GM20431 (cell line): Measurements from ENCODE around the gene LHFPL3.
"Not testable (repeated sequence)": the region's sequence is repeated elsewhere in the genome, so short reads cannot be mapped to it uniquely, and the experiment has no call there.

Experiments
- in situ Hi-C: fragments of 300-500 bp; cut with MseI, MboI; formaldehyde crosslinking; loops from one replicate; pipeline ENCODE4 v1.15.0; 2020; ENCODE audit warnings: low sequenced_read_pairs; ENCODE audit not compliant: unreplicated experiment

The LHFPL3 gene

DNA sequence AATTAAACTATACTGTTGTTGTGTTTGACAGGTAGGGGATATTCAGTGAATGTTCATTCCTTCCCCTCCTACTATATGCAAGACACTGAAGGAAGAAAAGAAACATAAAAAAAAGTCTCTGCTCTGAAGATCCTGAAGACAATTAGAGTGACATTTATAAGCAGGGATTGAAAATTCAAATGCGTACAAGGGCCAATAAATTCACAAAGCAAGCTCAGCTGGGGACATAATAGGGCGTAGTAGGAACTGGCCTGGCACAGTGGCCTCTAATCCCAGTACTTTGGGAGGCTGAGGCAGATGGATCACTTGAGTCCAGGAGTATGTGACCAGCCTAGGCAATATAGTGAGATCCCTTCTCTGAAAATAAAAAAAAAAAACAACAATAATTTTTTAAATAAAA is 580.7 kb downstream of the LHFPL3 start:
- in situ Hi-C loops, result loop anchor here (25.0 kb wide), 1 partner anchor 672 kb away; no protein-coding TSS in a partner anchor

DNA sequence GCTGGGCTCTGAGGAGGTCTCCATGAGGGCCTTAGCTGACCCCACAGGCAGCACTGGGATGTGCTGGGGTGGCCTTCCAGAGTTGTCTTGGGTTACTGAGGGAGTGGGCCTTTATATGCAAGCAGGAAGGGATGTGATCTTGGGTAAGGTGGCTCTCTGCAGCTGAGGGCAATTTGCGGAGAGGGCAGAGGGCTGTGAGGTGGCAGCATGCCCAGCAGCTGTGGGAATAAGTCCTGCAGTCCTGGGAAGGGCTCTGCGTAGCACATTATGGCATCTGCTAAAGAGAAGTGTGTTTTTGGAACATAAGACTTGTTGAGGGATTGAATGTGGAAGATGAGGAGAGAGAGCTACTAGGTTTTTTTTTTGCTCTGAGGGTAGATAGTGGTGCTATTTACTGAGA is 586.0 kb downstream of the LHFPL3 start:
- in situ Hi-C loops, result loop anchor here (25.0 kb wide), 1 partner anchor 677 kb away; no protein-coding TSS in a partner anchor

DNA sequence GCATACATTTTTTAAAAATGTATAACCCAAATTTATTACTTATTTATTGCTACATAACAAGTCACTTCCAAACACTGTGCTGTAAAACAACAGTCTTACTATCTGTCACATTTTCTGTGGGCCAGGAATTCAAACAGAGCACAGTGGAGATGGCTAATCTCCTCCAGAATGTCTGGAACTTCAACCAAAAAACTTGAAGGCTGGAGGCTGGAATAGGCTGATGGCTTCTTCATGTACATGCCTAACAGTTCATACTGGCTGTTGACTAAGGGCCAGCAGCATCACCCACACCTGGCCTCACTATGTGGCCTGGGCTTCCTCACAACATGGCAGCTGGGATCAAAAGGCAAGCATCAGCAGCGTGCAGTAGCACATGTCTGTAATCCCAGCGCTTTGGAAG is 593.2 kb downstream of the LHFPL3 start:
- in situ Hi-C loops, result loop anchor here (25.0 kb wide), 1 partner anchor 684 kb away; no protein-coding TSS in a partner anchor

DNA sequence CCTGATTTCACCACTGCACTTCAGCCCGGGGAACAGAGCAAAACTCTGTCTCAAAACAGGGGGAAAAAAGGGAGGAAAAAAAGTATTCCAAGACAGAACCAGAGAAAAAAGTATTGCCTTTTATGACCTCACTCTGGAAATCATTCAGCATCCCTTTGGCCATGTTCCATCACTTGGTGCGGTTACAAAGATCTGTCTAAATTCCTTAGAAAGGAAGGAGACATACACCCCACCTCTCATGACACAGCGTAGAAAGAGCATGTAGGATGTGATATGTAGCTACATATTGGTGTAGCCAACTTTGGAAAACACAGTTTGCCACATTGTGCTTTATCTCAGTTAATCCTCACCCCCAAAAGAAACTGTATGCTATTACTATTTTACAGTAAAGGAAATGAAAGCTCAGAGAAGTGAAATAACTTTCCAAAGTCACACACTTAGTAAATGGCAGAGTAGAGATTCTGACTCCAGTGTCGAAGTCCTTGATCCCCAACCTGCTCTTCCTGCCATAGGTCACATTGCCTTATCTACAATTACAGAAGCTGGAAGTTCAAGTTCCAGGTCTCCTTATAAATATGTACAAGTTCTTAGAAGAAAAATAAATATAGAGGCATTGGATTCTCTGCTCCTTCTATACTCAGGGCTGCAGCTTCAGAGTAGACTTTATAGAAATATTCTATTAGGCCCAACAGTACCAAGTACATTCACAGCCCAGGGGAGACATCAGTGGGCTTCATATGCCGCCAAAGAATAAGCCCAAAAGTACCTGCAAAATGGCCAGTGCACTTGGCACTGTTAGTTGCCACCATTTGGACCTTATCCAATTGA is 594.0 kb downstream of the LHFPL3 start:
- in situ Hi-C loops, result loop anchor here (25.0 kb wide), 1 partner anchor 685 kb away; no protein-coding TSS in a partner anchor

DNA sequence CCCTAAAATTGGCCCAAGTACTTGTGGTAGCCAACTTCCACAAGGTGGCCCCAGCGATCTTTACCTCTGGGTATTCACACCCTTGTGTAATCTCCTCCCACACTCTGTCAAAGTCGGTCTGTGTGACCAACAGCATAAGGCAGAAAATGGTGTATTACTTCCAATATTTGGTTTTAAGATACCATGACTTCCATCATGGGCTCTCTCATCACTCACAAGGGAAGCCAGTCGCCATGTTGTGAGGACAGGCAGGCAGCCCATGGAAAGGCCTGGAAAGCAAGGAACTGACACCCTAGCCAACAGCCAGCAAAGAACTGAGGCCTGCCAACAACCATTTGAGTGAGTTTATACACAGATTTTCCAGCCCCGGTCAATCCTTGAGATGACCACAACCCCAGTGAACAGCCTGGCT is 594.6 kb downstream of the LHFPL3 start:
- in situ Hi-C loops, result loop anchor here (25.0 kb wide), 1 partner anchor 686 kb away; no protein-coding TSS in a partner anchor

DNA sequence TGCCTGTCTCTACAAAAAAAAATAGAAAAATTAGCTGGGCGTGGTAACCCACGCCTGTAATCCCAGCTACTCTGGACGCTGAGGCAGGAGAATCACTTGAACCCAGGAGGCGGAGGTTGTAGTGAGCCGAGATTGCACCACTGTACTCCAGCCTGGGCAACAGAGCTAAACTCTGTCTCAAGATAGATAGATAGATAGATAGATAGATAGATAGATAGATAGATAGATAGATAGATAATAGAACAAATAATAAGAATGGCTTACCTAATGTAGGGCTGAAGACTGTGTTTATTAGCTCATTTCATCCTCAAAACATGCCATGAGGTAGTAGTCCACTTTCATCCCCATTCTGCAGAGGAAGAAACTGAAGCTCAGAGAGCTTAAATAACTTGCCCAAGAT is 597.8 kb downstream of the LHFPL3 start:
- in situ Hi-C loops, result not testable (repeated sequence)

DNA sequence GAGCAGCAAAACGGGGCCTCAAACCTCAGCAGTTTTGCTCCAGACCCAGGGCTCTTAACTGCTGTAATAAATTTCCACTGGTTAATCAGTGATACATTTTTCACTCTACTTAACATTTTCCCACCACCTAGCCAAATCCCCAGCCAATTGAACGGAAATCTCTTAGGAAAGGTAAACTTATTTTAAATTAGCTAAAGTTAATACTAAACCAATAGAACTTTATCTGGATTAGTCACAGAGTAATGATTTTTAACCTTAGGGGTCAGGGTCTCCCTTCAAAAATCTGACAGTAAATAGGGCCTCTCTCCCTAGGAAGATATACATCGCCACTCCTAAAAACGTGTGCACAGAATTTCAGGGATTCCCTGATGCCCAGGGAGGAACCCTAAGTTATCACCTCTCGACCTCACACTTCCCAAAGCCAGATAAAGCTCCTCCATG is 598.2 kb downstream of the LHFPL3 start:
- in situ Hi-C loops, result no loop called here

DNA sequence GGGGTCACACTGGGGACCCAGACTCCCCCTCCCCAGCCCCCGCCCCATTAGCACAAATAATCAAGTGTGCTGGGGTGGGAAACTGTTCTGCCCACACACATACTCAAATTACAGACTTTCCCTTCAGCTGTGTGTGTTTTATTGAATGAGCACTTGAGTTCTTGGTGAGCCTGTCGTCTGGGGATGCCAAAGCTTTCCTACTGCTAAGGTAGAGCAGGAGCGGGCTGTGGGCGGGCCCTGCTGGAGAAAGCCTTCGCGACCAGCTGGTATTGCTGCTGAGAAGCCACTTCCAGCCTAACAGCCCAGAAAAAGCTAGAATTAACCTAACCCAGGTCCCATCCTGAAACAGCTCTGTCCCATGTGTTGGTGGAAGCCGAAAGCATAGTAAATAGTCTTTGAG is 598.7 kb downstream of the LHFPL3 start:
- in situ Hi-C loops, result no loop called here

DNA sequence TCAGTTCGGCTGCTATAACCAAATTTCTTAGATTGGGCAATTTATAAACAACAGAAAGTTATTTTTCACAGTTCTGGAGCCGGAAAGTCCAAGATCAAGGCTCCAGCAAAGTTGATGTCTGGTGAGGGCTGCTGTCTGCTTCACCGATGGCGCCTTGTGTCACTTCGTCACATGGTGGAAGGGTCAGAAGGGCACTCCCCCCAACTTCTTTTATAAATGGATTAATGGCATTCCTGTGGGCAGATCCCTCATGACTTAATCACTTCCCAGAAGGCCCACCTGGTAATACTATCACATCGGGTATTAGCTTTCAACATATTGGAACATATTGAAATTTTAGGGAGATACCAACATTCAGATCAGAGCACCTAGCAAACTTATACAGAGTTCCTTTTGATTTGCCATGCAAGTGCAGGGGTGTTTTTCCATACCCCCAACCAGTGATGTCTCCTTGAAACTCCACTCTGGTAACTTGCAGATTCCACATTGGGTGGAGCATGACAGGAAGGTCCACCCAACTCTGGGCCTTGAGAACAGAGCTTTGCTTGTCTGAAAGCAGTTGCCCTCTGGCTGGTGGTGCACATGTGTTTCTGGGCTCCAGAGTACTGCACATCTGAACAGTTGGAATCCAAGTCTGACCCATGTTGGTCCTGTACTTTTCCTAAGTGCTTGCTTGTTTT is 600.5 kb downstream of the LHFPL3 start:
- in situ Hi-C loops, result no loop called here

DNA sequence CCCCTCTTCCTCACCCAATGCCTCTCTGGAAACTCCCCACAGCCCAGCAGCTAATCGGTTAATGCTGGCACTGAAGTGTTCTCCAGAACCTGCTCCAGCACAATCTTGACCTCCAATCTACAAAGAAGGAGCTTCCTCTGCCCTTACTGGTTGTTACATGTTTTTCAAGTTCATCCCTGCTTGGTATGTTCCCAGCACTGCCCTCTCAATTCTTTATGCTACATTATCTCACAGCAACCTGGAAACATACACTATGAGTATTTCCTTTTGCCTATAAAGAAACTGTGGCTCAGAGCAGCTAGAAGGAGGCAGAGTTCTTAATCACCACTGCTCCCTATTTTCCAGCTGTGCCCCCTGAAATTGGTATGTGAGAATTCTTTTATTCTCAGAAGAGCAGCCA is 601.5 kb downstream of the LHFPL3 start:
- in situ Hi-C loops, result no loop called here

DNA sequence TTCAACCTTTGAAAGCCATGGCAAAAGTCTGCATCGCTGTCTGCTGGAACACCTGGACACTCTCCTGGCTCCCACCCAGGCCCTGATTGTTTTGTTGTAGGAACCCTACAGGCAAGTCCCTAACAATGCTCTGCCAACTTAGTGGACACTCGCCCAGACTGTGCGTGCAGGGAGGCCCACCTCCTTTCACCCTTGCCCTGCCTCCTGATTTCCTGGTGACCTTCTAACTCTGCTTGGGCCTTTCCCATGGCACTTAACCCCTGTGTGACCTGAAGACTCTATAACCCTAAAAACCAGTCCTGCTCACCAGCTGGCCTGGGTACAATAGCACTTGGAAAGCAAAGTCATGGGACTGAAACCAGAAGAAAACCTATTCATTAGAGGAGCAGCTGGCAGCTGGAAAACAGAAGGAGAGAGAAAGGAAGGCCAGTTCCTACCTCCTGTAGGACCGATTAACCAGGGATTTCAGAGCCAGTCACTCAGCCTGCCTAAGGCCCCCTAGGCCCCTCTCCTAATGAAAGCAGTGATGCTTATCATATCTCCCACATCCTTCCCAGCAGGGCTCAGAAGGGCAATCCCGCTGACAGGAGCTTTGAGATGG is 602.9 kb downstream of the LHFPL3 start:
- in situ Hi-C loops, result no loop called here

DNA sequence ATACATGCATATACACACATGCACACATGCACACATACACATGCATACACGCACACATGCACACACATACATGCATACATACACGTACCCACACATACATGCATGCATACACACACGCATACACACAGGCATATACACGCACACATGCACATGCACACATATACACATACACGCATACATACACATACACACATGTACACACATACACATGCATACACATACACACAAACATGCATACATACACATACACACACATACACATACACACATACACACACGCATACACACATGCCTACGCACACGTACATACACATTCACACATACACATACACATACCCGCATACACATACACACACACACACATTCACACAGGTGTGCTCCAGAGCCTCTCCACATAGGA is 604.6 kb downstream of the LHFPL3 start:
- in situ Hi-C loops, result no loop called here

DNA sequence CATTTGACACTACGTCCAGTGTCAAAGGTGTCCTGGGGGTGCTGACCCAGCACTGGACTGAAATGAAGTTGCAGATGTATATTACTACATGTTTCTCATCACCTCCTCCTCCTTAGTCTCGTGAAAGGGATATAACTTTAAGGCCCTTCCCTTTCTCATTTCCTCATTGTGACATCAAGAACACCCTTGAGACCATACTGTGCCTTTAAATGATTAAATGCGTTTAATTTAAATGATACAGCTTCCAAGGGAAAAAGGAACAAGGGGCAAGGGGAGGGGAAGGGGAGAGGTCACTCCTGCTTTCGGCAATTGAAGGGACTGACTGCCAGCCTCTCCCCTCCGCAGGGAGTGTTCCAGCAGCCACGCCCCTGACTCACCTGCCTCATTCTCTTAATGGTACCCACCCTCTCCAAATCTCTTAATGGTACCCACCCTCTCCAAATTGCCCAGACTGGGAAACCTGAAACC is 605.2 kb downstream of the LHFPL3 start:
- in situ Hi-C loops, result no loop called here

DNA sequence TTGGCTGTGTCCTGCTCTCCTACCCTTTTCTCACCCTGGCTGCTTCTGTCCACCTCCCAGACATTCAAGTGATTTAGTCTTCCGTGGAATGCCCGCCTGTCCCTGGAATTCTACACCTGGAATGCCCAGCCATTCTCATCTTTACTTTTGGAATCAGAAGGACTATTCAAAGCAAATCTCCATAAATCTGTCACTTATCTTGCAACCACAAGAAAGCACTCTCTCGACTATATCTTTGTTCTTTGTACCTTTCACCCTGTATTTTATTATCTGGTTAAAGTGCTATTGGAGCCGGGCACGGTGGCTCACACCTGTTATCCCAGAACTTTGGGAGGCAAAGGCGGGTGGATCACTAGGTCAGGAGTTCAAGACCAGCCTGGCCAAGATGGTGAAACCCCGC is 606.3 kb downstream of the LHFPL3 start:
- in situ Hi-C loops, result no loop called here

DNA sequence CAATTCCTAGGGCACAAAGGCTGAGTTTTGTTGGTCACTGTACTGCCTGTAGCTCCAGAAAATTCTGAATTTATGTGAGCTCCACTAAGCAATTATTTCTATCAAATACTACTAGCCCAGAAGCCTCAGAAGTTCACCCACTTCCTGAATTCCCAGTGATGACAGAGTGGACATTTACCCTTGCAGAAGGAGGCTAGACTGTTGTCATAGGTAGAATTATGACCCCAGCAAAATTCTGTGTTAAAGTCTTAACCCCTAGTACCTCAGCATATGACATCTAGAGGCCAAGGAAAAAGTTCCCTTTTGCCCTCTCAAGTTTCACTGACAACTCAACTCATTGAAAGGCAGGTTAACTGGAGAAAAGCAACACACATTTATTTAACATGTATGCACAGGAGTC is 606.9 kb downstream of the LHFPL3 start:
- in situ Hi-C loops, result no loop called here

DNA sequence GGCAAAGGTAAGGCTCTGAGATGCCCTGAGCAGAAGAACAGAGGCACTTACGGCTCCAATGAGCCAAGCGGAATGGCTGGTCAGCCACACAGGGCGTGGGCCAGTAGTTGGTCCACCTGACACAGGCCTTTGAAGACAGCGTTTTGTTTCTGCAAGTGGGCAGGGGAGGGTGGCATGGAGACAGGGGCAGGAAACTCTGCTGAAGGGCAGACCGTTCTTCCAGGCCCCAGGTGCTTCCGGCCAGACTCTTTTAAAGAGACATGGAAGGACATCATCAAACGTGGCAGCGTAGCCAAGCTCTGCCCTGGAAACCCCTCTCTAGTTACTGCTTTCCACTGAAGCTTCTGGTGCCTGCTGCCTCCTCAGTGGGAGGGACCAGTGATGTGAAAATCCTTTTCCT is 608.1 kb downstream of the LHFPL3 start:
- in situ Hi-C loops, result no loop called here

DNA sequence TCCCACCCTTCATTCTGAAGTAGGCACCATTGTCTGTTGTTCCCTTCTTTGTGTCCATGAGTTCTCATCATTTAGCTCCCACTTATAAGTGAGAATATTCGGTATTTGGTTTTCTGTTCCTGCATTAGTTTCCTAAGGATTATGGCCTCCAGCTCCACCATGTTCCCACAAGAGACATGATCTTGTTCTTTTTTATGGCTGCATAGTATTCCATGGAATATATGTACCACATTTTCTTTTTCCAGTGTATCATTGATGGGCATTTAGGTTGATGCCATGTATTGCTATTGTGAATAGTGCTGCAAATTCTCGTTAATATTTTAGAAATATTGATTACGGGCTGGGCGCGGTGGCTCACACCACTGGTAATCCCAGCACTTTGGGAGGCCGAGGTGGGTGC is 609.1 kb downstream of the LHFPL3 start:
- in situ Hi-C loops, result not testable (repeated sequence)

DNA sequence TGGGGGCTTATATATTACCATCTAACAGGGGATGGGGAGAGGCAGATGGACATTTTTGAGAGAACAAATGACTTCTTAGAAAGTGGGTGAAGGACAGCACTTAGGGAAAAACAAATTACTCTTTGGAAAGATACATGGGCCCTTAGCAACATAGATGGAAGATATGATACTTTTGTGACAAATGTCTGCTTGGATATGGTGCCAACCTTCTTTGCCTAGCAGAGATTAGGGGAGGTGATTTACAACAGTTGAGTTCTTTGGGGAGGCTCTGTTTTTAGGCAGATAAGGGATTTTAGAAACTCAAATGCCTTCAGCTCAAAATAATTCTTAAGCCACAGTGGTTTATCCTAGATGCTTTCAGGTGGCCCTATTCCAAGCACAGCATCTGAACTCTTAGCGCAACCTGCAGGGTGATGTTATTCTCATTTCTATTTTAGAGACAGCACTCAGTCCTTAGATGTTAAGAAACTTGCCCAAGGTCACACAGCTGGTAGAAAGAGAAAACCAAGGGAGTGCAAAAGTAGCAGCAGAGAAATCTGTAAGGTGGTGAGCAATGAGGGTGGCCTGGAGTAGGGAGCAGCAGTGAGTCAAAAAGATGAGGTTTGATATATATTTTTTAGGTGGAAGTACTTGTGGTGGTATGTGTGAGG is 610.5 kb downstream of the LHFPL3 start:
- in situ Hi-C loops, result no loop called here

DNA sequence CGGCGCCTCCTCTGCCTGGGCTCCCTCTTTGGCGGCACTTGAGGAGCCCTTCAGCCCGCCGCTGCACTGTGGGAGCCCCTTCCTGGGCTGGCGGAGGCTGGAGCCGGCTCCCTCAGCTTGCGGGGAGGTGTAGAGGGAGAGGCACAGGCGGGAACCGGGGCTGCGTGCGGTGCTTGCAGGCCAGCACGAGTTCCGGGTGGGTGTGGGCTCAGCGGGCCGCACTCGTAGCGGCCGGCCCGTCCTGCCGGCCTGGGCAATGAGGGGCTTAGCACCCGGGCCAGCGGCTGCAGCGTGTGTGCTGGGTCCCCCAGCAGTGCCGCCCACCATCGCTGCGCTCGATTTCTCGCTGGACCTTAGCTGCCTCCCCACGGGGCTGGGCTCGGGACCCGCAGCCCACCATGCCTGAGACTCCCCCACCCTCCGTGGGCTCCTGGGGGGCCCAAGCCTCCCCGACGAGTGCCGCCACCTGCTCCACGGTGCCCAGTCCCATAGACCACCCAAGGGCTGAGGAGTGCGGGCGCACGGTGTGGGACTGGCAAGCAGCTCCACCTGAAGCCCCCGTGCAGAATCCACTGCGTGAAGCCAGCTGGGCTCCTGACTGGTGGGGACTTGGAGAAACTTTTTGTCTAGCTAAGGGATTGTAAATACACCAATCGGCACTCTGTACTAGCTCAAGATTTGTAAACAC is 611.8 kb downstream of the LHFPL3 start:
- in situ Hi-C loops, result no loop called here
